HEK293 (cell line): ENCODE data around the gene SLC6A16.

Experiments
- CTCF ChIA-PET: fragments of 350-600 bp; formaldehyde crosslinking; extraction: SDS; loops from one replicate; lab custom pipeline; 2021; ENCODE audit warnings: antibody characterized with exemption; lab: Yijun Ruan, JAX
- POLR2A ChIA-PET: fragments of 300-600 bp; formaldehyde crosslinking; extraction: SDS; loops from one replicate; lab custom pipeline; 2020; ENCODE audit warnings: antibody characterized with exemption, inconsistent platforms; lab: Yijun Ruan, JAX
- H3K27ac ChIP-seq: fragments of 200-500 bp; sonication (Bioruptor generic); 2 replicates; pipeline ENCODE4 v1.5.1; 2014; ENCODE audit warnings: low read depth, low read length, control low read depth, inconsistent platforms; ENCODE audit errors: extremely low read depth
- H3K36me3 ChIP-seq, 2 experiments: fragments of 200-500 bp in 1 of 2; sonication (Bioruptor generic) in 1 of 2; 1 replicate in 1 of 2; 2 replicates in 1 of 2; pipeline ENCODE4 v1.5.1; 2014 to 2017; ENCODE audit warnings: inconsistent platforms in 2 of 2, low read length in 2 of 2; ENCODE audit not compliant: control insufficient read depth in 2 of 2, insufficient read depth in 1 of 2
- H3K4me1 ChIP-seq: fragments of 200-500 bp; sonication (Bioruptor generic); 2 replicates; pipeline ENCODE4 v1.5.1; 2014; ENCODE audit warnings: mild to moderate bottlenecking, low read length, inconsistent platforms; ENCODE audit not compliant: control insufficient read depth, insufficient read depth
- H3K4me3 ChIP-seq: 2 replicates; pipeline ENCODE4 v1.5.1; 2011; ENCODE audit warnings: low read depth, mild to moderate bottlenecking, control low read depth, low read length, moderate library complexity
- H3K9me3 ChIP-seq: fragments of 200-500 bp; sonication (Bioruptor generic); 2 replicates; pipeline ENCODE4 v1.5.1; 2014; ENCODE audit warnings: low read depth, low read length, inconsistent platforms; ENCODE audit not compliant: control insufficient read depth, insufficient read depth
- EGR2 ChIP-seq: fragments of 450-650 bp; formaldehyde crosslinking; IDR thresholded peaks from 2 replicates; pipeline ENCODE4 v1.5.1; 2016; ENCODE audit warnings: low read depth, missing biosample characterization, missing genetic modification characterization
- MEIS1 ChIP-seq: sonication (generic); formaldehyde crosslinking; IDR thresholded peaks from 2 replicates; pipeline ENCODE4 v1.8.1; 2022; ENCODE audit warnings: missing genetic modification reagents, mild to moderate bottlenecking, borderline replicate concordance
- OSR2 ChIP-seq: fragments of 450-650 bp; formaldehyde crosslinking; IDR thresholded peaks from 2 replicates; pipeline ENCODE4 v1.5.1; 2016; ENCODE audit warnings: missing biosample characterization, missing genetic modification characterization
- PRDM1 ChIP-seq: fragments of 450-650 bp; formaldehyde crosslinking; IDR thresholded peaks from 2 replicates; pipeline ENCODE4; 2016; ENCODE audit warnings: missing biosample characterization, missing genetic modification characterization
- SALL2 ChIP-seq: fragments of 450-650 bp; formaldehyde crosslinking; IDR thresholded peaks from 2 replicates; pipeline ENCODE4 v1.5.0; 2017; ENCODE audit warnings: missing biosample characterization, mild to moderate bottlenecking, missing genetic modification characterization, borderline replicate concordance
- ZBTB20 ChIP-seq: fragments of 450-650 bp; formaldehyde crosslinking; IDR thresholded peaks from 2 replicates; pipeline ENCODE4 v1.5.1; 2016; ENCODE audit warnings: missing biosample characterization, missing genetic modification characterization
- ZFHX2 ChIP-seq: fragments of 450-650 bp; formaldehyde crosslinking; conservative IDR thresholded peaks from 2 replicates; pipeline ENCODE4 v1.5.1; 2016; ENCODE audit warnings: missing biosample characterization, missing genetic modification characterization
- ZNF114 ChIP-seq: fragments of 450-650 bp; formaldehyde crosslinking; IDR thresholded peaks from 2 replicates; pipeline ENCODE4 v1.5.0; 2017; ENCODE audit warnings: missing biosample characterization, missing genetic modification characterization
- ZNF175 ChIP-seq: fragments of 450-650 bp; formaldehyde crosslinking; IDR thresholded peaks from 2 replicates; pipeline ENCODE4 v1.5.1; 2016; ENCODE audit warnings: missing biosample characterization, missing genetic modification characterization
- ZNF24 ChIP-seq: fragments of 450-650 bp; formaldehyde crosslinking; IDR thresholded peaks from 2 replicates; pipeline ENCODE4 v1.5.1; 2016; ENCODE audit warnings: missing biosample characterization, missing genetic modification characterization
- ZNF248 ChIP-seq: fragments of 450-650 bp; formaldehyde crosslinking; IDR thresholded peaks from 2 replicates; pipeline ENCODE4 v1.5.1; 2017; ENCODE audit warnings: missing biosample characterization, missing genetic modification characterization
- ZNF341 ChIP-seq: fragments of 450-650 bp; formaldehyde crosslinking; IDR thresholded peaks from 2 replicates; pipeline ENCODE4; 2016; ENCODE audit warnings: low read depth, missing biosample characterization, missing genetic modification characterization
- ZNF37A ChIP-seq: fragments of 450-650 bp; IDR thresholded peaks from 2 replicates; pipeline ENCODE4 v1.5.1; 2018; ENCODE audit warnings: missing biosample characterization, missing genetic modification characterization
- ZNF404 ChIP-seq: fragments of 450-650 bp; formaldehyde crosslinking; IDR thresholded peaks from 2 replicates; pipeline ENCODE4 v1.5.1; 2017; ENCODE audit warnings: missing biosample characterization, missing genetic modification characterization
- ZNF544 ChIP-seq: fragments of 450-650 bp; formaldehyde crosslinking; IDR thresholded peaks from 2 replicates; pipeline ENCODE4 v1.5.0; 2017; ENCODE audit warnings: missing biosample characterization, missing genetic modification characterization
- ZNF768 ChIP-seq: fragments of 450-650 bp; formaldehyde crosslinking; IDR thresholded peaks from 2 replicates; pipeline ENCODE4 v1.5.1; 2018; ENCODE audit warnings: missing biosample characterization, mild to moderate bottlenecking, missing genetic modification characterization
- TF ChIP-seq, protein P1 (sequence below): fragments of 450-650 bp; formaldehyde crosslinking; IDR thresholded peaks from 2 replicates; pipeline ENCODE4 v1.5.1; 2016; ENCODE audit warnings: missing biosample characterization, missing genetic modification characterization
- TF ChIP-seq, protein P2 (sequence below): fragments of 450-650 bp; IDR thresholded peaks from 2 replicates; pipeline ENCODE4 v1.5.1; 2018; ENCODE audit warnings: missing biosample characterization, missing genetic modification characterization
- TF ChIP-seq, protein P3 (sequence below): fragments of 450-650 bp; formaldehyde crosslinking; conservative IDR thresholded peaks from 2 replicates; pipeline ENCODE4 v1.5.1; 2016; ENCODE audit warnings: low read depth, missing biosample characterization, missing genetic modification characterization
- TF ChIP-seq, protein P4 (sequence below): fragments of 450-650 bp; formaldehyde crosslinking; IDR thresholded peaks from 2 replicates; pipeline ENCODE4 v1.5.0; 2017; ENCODE audit warnings: missing biosample characterization, missing genetic modification characterization, borderline replicate concordance
- TF ChIP-seq, protein P5 (sequence below): fragments of 450-650 bp; formaldehyde crosslinking; IDR thresholded peaks from 2 replicates; pipeline ENCODE4 v1.5.1; 2016; ENCODE audit warnings: missing biosample characterization, missing genetic modification characterization

The SLC6A16 gene

DNA sequence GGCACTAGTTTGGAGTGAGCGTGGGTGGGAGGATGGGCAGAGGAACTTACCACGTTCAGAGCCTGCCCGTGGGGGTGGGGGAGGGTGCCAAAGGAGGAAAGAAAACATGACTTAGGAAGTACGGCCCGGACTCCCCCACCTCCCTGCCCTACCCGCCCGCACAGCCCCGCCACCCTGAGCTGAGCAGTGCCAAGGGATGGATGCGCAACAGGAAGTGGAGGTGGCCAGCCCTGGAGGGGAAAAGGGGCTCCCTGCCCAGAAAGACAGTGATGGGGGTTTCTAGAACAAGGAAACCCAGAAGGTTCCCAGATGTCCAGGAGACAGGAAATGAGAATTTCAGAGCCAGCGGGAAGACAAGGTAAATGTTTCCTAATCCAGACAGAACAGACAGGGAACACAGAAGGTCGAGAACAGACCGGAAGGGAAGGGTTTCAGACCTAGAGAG lies 30.9 kb upstream of the SLC6A16 start:
- no peak overlapping the region for H3K4me3 ChIP-seq
- POLR2A ChIA-PET, result no interaction called here
- peak; percentile 53 for TF ChIP-seq ZFHX2 (tag by site-specific recombination)
- TF ChIP-seq ZNF24, result no peak
- TF ChIP-seq OSR2 (tag by site-specific recombination), result no peak
- TF ChIP-seq, protein P1, sequence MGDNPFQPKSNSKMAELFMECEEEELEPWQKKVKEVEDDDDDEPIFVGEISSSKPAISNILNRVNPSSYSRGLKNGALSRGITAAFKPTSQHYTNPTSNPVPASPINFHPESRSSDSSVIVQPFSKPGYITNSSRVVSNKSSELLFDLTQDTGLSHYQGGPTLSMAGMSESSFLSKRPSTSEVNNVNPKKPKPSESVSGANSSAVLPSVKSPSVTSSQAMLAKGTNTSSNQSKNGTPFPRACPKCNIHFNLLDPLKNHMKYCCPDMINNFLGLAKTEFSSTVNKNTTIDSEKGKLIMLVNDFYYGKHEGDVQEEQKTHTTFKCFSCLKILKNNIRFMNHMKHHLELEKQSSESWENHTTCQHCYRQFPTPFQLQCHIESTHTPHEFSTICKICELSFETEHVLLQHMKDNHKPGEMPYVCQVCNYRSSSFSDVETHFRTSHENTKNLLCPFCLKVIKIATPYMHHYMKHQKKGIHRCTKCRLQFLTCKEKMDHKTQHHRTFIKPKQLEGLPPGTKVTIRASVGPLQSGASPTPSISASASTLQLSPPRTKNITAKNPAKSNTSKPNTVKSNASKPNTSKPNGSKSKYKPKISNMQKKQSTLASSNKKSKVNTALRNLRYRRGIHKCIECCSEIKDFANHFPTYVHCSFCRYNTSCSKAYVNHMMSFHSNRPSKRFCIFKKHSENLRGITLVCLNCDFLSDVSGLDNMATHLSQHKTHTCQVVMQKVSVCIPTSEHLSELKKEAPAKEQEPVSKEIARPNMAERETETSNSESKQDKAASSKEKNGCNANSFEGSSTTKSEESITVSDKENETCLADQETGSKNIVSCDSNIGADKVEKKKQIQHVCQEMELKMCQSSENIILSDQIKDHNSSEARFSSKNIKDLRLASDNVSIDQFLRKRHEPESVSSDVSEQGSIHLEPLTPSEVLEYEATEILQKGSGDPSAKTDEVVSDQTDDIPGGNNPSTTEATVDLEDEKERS (tag by site-specific recombination), result no peak
- TF ChIP-seq ZBTB20 (tag by site-specific recombination), result no peak
- no peak for TF ChIP-seq ZNF768 (tag by site-specific recombination)
- TF ChIP-seq, protein P2, sequence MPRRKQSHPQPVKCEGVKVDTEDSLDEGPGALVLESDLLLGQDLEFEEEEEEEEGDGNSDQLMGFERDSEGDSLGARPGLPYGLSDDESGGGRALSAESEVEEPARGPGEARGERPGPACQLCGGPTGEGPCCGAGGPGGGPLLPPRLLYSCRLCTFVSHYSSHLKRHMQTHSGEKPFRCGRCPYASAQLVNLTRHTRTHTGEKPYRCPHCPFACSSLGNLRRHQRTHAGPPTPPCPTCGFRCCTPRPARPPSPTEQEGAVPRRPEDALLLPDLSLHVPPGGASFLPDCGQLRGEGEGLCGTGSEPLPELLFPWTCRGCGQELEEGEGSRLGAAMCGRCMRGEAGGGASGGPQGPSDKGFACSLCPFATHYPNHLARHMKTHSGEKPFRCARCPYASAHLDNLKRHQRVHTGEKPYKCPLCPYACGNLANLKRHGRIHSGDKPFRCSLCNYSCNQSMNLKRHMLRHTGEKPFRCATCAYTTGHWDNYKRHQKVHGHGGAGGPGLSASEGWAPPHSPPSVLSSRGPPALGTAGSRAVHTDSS (tag by site-specific recombination), result no peak
- TF ChIP-seq MEIS1 (CRISPR knock-in tag), result no peak
- TF ChIP-seq, protein P3, sequence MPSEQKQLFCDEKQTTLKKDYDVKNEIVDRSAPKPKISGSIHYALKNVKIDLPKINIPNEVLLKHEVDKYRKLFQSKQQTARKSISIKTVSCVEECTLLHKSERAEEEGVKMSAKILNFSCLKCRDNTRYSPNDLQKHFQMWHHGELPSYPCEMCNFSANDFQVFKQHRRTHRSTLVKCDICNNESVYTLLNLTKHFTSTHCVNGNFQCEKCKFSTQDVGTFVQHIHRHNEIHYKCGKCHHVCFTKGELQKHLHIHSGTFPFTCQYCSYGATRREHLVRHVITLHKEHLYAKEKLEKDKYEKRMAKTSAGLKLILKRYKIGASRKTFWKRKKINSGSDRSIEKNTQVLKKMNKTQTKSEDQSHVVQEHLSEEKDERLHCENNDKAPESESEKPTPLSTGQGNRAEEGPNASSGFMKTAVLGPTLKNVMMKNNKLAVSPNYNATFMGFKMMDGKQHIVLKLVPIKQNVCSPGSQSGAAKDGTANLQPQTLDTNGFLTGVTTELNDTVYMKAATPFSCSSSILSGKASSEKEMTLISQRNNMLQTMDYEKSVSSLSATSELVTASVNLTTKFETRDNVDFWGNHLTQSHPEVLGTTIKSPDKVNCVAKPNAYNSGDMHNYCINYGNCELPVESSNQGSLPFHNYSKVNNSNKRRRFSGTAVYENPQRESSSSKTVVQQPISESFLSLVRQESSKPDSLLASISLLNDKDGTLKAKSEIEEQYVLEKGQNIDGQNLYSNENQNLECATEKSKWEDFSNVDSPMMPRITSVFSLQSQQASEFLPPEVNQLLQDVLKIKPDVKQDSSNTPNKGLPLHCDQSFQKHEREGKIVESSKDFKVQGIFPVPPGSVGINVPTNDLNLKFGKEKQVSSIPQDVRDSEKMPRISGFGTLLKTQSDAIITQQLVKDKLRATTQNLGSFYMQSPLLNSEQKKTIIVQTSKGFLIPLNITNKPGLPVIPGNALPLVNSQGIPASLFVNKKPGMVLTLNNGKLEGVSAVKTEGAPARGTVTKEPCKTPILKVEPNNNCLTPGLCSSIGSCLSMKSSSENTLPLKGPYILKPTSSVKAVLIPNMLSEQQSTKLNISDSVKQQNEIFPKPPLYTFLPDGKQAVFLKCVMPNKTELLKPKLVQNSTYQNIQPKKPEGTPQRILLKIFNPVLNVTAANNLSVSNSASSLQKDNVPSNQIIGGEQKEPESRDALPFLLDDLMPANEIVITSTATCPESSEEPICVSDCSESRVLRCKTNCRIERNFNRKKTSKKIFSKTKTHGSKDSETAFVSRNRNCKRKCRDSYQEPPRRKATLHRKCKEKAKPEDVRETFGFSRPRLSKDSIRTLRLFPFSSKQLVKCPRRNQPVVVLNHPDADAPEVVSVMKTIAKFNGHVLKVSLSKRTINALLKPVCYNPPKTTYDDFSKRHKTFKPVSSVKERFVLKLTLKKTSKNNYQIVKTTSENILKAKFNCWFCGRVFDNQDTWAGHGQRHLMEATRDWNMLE (tag by site-specific recombination), result no peak
- peak; percentile 15; the same call in 1 of the 2 replicates for TF ChIP-seq EGR2 (tag by site-specific recombination)
- no peak for TF ChIP-seq ZNF544 (tag by site-specific recombination)
- no peak for TF ChIP-seq ZNF341
- CTCF ChIA-PET, result no interaction called here
- H3K36me3 ChIP-seq, result peaks cover 50 to 58% of the 10 kb centered on the region in 2 experiments
- H3K4me1 ChIP-seq, result no peaks in the 10 kb centered on the region; the same call in 1 of the 2 replicates
- H3K27ac ChIP-seq, result no peak overlapping the region
- no peaks in the 10 kb centered on the region for H3K9me3 ChIP-seq

DNA sequence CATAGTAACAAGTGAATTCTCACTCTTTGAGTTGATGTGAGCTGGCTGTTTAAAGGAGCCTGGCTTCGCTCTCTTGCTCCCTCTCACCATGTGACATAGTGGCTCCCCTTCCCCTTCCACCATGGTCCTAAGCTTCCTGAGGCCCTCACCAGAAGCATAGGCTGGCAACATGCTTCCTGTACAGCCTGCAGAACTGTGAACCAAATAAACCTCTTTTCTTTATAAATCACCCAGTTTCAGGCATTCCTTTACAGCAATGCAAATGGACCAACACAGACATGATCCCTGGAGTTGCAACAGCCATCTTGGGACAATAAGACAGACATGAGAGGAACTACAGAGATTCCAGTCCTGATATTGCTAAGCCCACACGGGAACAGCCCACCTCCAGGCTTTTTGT lies 24.6 kb upstream of the SLC6A16 start:
- Histone ChIP-seq H3K4me1 (no peaks in the 10 kb centered on the region), H3K27ac (no peak overlapping the region), H3K36me3 (peaks cover 54 to 80% of the 10 kb centered on the region in 2 experiments), H3K4me3 (no peak overlapping the region), H3K9me3 (no peaks in the 10 kb centered on the region)
- TF ChIP-seq ZNF248 (tag by site-specific recombination) (no peak), ZNF37A (tag by site-specific recombination) (no peak), SALL2 (no peak), ZNF404 (tag by site-specific recombination) (no peak), PRDM1 (no peak), ZNF114 (tag by site-specific recombination) (no peak), ZNF175 (tag by site-specific recombination) (no peak)
- TF ChIP-seq, protein P4, sequence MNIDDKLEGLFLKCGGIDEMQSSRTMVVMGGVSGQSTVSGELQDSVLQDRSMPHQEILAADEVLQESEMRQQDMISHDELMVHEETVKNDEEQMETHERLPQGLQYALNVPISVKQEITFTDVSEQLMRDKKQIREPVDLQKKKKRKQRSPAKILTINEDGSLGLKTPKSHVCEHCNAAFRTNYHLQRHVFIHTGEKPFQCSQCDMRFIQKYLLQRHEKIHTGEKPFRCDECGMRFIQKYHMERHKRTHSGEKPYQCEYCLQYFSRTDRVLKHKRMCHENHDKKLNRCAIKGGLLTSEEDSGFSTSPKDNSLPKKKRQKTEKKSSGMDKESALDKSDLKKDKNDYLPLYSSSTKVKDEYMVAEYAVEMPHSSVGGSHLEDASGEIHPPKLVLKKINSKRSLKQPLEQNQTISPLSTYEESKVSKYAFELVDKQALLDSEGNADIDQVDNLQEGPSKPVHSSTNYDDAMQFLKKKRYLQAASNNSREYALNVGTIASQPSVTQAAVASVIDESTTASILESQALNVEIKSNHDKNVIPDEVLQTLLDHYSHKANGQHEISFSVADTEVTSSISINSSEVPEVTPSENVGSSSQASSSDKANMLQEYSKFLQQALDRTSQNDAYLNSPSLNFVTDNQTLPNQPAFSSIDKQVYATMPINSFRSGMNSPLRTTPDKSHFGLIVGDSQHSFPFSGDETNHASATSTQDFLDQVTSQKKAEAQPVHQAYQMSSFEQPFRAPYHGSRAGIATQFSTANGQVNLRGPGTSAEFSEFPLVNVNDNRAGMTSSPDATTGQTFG, result no peak
- TF ChIP-seq, protein P5, sequence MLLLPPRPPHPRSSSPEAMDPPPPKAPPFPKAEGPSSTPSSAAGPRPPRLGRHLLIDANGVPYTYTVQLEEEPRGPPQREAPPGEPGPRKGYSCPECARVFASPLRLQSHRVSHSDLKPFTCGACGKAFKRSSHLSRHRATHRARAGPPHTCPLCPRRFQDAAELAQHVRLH, result no peak
- ChIA-PET CTCF (interaction anchor here (0.6 to 1.1 kb wide), 4 partner anchors 22 to 35 kb away, joined by 3 to 5 read pairs (median 3); no protein-coding TSS in a partner anchor), POLR2A (interaction anchor here (0.6 kb wide), 1 partner anchor 136 kb away, joined by 4 read pairs; no protein-coding TSS in a partner anchor)
